ENCODE measurements around the gene PCDHGA6.

Gene PCDHGA6

DNA sequence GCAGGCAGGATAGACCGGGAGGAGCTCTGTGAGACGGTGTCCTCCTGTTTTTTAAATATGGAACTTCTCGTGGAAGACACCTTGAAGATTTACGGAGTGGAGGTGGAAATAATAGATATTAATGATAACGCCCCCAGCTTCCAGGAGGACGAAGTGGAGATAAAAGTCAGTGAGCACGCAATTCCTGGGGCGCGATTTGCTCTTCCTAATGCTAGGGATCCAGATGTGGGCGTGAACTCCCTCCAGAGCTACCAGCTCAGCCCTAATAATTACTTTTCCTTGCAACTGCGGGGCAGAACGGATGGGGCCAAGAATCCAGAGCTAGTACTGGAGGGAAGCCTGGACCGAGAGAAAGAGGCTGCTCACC, 47.8 kb downstream of the PCDHGA6 start:
- Histone ChIP-seq H3K4me3 (ENCODE audit: low read depth, low read length) (peak overlapping the region; percentile 67), H3K9me3 (ENCODE audit: control insufficient read depth, insufficient read depth, low read depth, low read length) (no peaks in the 10 kb centered on the region; the same call in 1 of the 2 replicates), H3K27ac (ENCODE audit: extremely low read depth, low read depth, low read length) (no peak overlapping the region), H3K36me3 (ENCODE audit: control insufficient read depth in 2 of 2, insufficient read depth in 1 of 2, low read length in 2 of 2) (no peaks in the 10 kb centered on the region), H3K4me1 (ENCODE audit: control insufficient read depth, insufficient read depth, low read length) (no peaks in the 10 kb centered on the region)
- ChIA-PET CTCF (interaction anchor here (0.6 to 7.0 kb wide), 55 partner anchors 8 to 222 kb away, joined by 3 to 160 read pairs (median 5); partner anchors contain the start of genes DIAPH1, PCDHB11, PCDHB14 and PCDHB15), POLR2A (interaction anchor here (0.9 to 1.5 kb wide), 3 partner anchors 100 to 103 kb away, joined by 3 to 6 read pairs (median 4); partner anchors contain the start of gene TAF7)
- TF ChIP-seq ZNF37A (tag by site-specific recombination; IDR thresholded peaks at IDR 0.05): no peak
- TF ChIP-seq KLF9 (tag by site-specific recombination; IDR thresholded peaks at IDR 0.05; ENCODE audit: low read depth): peak; percentile 41; the same call in 1 of the 2 replicates

DNA sequence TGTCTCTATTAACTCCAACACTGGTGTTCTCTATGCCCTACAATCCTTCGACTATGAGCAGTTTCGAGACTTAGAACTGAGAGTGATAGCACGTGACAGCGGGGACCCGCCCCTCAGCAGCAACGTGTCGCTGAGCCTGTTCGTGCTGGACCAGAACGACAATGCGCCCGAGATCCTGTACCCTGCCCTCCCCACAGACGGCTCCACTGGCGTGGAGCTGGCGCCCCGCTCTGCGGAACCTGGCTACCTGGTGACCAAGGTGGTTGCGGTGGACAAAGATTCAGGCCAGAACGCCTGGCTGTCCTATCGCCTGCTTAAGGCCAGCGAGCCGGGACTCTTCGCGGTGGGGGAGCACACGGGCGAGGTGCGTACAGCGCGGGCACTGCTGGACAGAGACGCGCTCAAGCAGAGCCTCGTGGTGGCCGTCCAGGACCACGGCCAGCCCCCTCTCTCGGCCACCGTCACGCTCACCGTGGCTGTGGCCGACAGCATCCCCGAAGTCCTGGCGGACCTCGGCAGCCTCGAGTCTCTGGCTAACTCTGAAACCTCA, 49.1 kb downstream of the PCDHGA6 start:
- CTCF ChIA-PET: interaction anchor here (0.6 to 7.0 kb wide), 7 partner anchors 14 to 229 kb away, joined by 3 to 160 read pairs (median 6); partner anchors contain the start of gene PCDHB14
- Histone ChIP-seq H3K27ac (ENCODE audit: extremely low read depth, low read depth, low read length) (no peak overlapping the region), H3K36me3 (ENCODE audit: control insufficient read depth in 2 of 2, insufficient read depth in 1 of 2, low read length in 2 of 2) (no peaks in the 10 kb centered on the region), H3K4me3 (ENCODE audit: low read depth, low read length) (no peak overlapping the region), H3K4me1 (ENCODE audit: control insufficient read depth, insufficient read depth, low read length) (no peaks in the 10 kb centered on the region), H3K9me3 (ENCODE audit: control insufficient read depth, insufficient read depth, low read depth, low read length) (no peaks in the 10 kb centered on the region; the same call in 1 of the 2 replicates)
- TF ChIP-seq ZNF664 (tag by site-specific recombination; IDR thresholded peaks at IDR 0.05) (no peak), SALL2 (tag by site-specific recombination; IDR thresholded peaks at IDR 0.05; ENCODE audit: borderline replicate concordance) (no peak), ZNF571 (tag by site-specific recombination; IDR thresholded peaks at IDR 0.05) (no peak)
- TF ChIP-seq, protein P1, sequence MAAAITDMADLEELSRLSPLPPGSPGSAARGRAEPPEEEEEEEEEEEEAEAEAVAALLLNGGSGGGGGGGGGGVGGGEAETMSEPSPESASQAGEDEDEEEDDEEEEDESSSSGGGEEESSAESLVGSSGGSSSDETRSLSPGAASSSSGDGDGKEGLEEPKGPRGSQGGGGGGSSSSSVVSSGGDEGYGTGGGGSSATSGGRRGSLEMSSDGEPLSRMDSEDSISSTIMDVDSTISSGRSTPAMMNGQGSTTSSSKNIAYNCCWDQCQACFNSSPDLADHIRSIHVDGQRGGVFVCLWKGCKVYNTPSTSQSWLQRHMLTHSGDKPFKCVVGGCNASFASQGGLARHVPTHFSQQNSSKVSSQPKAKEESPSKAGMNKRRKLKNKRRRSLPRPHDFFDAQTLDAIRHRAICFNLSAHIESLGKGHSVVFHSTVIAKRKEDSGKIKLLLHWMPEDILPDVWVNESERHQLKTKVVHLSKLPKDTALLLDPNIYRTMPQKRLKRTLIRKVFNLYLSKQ (tag by site-specific recombination; IDR thresholded peaks at IDR 0.05; ENCODE audit: borderline replicate concordance): no peak
- TF ChIP-seq, protein P2, sequence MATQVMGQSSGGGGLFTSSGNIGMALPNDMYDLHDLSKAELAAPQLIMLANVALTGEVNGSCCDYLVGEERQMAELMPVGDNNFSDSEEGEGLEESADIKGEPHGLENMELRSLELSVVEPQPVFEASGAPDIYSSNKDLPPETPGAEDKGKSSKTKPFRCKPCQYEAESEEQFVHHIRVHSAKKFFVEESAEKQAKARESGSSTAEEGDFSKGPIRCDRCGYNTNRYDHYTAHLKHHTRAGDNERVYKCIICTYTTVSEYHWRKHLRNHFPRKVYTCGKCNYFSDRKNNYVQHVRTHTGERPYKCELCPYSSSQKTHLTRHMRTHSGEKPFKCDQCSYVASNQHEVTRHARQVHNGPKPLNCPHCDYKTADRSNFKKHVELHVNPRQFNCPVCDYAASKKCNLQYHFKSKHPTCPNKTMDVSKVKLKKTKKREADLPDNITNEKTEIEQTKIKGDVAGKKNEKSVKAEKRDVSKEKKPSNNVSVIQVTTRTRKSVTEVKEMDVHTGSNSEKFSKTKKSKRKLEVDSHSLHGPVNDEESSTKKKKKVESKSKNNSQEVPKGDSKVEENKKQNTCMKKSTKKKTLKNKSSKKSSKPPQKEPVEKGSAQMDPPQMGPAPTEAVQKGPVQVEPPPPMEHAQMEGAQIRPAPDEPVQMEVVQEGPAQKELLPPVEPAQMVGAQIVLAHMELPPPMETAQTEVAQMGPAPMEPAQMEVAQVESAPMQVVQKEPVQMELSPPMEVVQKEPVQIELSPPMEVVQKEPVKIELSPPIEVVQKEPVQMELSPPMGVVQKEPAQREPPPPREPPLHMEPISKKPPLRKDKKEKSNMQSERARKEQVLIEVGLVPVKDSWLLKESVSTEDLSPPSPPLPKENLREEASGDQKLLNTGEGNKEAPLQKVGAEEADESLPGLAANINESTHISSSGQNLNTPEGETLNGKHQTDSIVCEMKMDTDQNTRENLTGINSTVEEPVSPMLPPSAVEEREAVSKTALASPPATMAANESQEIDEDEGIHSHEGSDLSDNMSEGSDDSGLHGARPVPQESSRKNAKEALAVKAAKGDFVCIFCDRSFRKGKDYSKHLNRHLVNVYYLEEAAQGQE (tag by site-specific recombination; IDR thresholded peaks at IDR 0.05): 0 out of 2 replicates have a peak, but pooled peaks have one; percentile 50
- POLR2A ChIA-PET: no interaction called here

DNA sequence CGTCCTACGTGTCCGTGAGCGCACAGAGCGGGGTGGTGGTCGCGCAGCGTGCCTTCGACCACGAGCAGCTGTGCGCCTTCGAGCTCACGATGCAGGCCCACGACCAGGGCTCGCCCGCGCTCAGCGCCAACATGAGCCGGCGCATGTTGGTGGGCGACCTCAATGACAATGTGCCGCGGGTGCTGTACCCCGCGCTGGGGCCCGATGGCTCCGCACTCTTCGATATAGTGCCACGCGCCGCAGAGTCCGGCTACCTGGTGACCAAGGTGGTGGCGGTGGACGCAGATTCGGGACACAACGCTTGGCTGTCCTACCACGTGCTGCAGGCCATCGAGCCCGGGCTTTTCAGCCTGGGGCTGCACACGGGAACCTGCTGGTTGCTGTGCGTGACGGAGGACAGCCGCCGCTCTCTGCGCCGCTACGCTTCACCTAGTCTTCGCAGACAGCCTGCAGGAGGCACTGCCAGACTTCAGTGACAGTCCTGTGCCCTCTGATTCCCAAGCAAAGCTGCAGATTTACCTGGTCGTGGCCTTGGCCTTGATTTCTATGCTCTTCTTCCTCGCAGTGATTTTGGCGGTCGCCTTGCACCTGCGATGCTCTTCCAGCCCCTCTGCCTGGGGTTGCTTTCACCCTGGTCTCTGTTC, 54.2 kb downstream of the PCDHGA6 start:
- Histone ChIP-seq H3K36me3 (ENCODE audit: control insufficient read depth in 2 of 2, insufficient read depth in 1 of 2, low read length in 2 of 2) (no peaks in the 10 kb centered on the region), H3K4me3 (ENCODE audit: low read depth, low read length) (no peak overlapping the region), H3K27ac (ENCODE audit: extremely low read depth, low read depth, low read length) (no peak overlapping the region), H3K9me3 (ENCODE audit: control insufficient read depth, insufficient read depth, low read depth, low read length) (no peaks in the 10 kb centered on the region), H3K4me1 (ENCODE audit: control insufficient read depth, insufficient read depth, low read length) (no peaks in the 10 kb centered on the region)
- ChIA-PET CTCF (interaction anchor here (1.1 to 5.4 kb wide), 5 partner anchors 31 to 132 kb away, joined by 3 to 38 read pairs (median 4); partner anchors contain the start of gene PCDHGB5), POLR2A (no interaction called here)
- TF ChIP-seq ZNF837 (tag by site-specific recombination; IDR thresholded peaks at IDR 0.05): no peak
- no peak for TF ChIP-seq ZNF529 (tag by site-specific recombination; IDR thresholded peaks at IDR 0.05; ENCODE audit: insufficient replicate concordance)
- no peak for TF ChIP-seq ZNF621 (tag by site-specific recombination; IDR thresholded peaks at IDR 0.05)
- TF ChIP-seq, protein P3, sequence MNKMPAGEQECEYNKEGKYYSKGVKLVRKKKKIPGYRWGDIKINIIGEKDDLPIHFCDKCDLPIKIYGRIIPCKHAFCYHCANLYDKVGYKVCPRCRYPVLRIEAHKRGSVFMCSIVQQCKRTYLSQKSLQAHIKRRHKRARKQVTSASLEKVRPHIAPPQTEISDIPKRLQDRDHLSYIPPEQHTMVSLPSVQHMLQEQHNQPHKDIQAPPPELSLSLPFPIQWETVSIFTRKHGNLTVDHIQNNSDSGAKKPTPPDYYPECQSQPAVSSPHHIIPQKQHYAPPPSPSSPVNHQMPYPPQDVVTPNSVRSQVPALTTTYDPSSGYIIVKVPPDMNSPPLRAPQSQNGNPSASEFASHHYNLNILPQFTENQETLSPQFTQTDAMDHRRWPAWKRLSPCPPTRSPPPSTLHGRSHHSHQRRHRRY (tag by site-specific recombination; IDR thresholded peaks at IDR 0.05): no peak
- TF ChIP-seq KLF10 (tag by site-specific recombination; IDR thresholded peaks at IDR 0.05): no peak
- no peak for TF ChIP-seq ZNF112 (tag by site-specific recombination; IDR thresholded peaks at IDR 0.05)
- TF ChIP-seq, protein P4, sequence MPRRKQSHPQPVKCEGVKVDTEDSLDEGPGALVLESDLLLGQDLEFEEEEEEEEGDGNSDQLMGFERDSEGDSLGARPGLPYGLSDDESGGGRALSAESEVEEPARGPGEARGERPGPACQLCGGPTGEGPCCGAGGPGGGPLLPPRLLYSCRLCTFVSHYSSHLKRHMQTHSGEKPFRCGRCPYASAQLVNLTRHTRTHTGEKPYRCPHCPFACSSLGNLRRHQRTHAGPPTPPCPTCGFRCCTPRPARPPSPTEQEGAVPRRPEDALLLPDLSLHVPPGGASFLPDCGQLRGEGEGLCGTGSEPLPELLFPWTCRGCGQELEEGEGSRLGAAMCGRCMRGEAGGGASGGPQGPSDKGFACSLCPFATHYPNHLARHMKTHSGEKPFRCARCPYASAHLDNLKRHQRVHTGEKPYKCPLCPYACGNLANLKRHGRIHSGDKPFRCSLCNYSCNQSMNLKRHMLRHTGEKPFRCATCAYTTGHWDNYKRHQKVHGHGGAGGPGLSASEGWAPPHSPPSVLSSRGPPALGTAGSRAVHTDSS (tag by site-specific recombination; IDR thresholded peaks at IDR 0.05): no peak
- TF ChIP-seq ZNF843 (tag by site-specific recombination; IDR thresholded peaks at IDR 0.05): no peak
- no peak for TF ChIP-seq ZNF366 (tag by site-specific recombination; conservative IDR thresholded peaks at IDR 0.05)
- TF ChIP-seq, protein P5, sequence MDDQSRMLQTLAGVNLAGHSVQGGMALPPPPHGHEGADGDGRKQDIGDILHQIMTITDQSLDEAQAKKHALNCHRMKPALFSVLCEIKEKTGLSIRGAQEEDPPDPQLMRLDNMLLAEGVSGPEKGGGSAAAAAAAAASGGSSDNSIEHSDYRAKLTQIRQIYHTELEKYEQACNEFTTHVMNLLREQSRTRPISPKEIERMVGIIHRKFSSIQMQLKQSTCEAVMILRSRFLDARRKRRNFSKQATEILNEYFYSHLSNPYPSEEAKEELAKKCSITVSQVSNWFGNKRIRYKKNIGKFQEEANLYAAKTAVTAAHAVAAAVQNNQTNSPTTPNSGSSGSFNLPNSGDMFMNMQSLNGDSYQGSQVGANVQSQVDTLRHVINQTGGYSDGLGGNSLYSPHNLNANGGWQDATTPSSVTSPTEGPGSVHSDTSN (CRISPR knock-in tag; IDR thresholded peaks at IDR 0.05): no peak

All from HEK293 (cell line).